ENCODE data around the gene ANXA2.

The ANXA2 gene

DNA sequence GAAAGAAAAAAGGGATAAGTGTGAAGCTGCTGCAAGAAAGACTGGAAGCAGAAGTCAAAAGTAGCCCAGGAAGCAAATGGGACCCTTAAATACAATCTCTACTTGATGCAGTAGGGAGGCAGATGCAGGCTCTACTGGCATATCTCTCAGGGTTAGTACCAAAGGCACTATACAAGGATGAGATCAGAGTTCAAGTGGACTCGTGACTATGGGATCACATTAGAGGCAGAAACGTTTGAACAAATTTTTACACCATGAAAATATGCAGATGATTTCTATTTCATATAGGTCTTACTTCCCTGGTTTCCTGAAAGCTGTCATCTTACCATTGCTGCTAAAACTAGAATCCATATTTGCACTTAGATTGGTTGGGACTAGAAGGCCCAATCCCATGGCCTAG lies 27.7 kb upstream of the ANXA2 start:
- H2BK12ac ChIP-seq (ENCODE audit: low read length in 2 of 2), result no peak overlapping the region
- H3K79me1 ChIP-seq (replicated peaks; ENCODE audit: low read length, poor library complexity, severe bottlenecking), result peaks cover 5% of the 10 kb centered on the region
- H4K8ac ChIP-seq (ENCODE audit: low read length), result no peak overlapping the region
- no peak overlapping the region for H2BK15ac ChIP-seq (ENCODE audit: low read depth, poor library complexity, severe bottlenecking)
- H2AK5ac ChIP-seq (ENCODE audit: low read length, severe bottlenecking), result no peak overlapping the region
- peaks cover 5% of the 10 kb centered on the region for H3K4me1 ChIP-seq (ENCODE audit: control insufficient read depth, insufficient read depth, low read depth, low read length)
- H3K14ac ChIP-seq (ENCODE audit: low read length in 2 of 2), result no peak overlapping the region
- H3K4me2 ChIP-seq (ENCODE audit: low read length, poor library complexity, severe bottlenecking), result no peak overlapping the region
- no peak overlapping the region for H4K91ac ChIP-seq (ENCODE audit: low read length)
- no peak overlapping the region for H3K4me3 ChIP-seq (ENCODE audit: insufficient read depth in 1 of 2, low read depth in 1 of 2, low read length in 2 of 2)
- H3K27ac ChIP-seq (ENCODE audit: low read length, poor library complexity, severe bottlenecking), result no peak overlapping the region
- H3K18ac ChIP-seq (ENCODE audit: low read depth in 1 of 2, low read length in 2 of 2), result no peak overlapping the region
- no peaks in the 10 kb centered on the region for H3K27me3 ChIP-seq (ENCODE audit: control insufficient read depth in 1 of 2, insufficient read depth in 1 of 2, low read length in 2 of 2)
- H2BK120ac ChIP-seq (ENCODE audit: low read depth, low read length), result no peak overlapping the region
- no peak overlapping the region for H2BK5ac ChIP-seq (ENCODE audit: low read depth, low read length, poor library complexity, severe bottlenecking)
- no peak overlapping the region for H2AFZ ChIP-seq (ENCODE audit: low read depth, low read length)
- H3K36me3 ChIP-seq (ENCODE audit: control insufficient read depth in 1 of 2, insufficient read depth in 2 of 2, low read depth in 1 of 2, low read length in 2 of 2), result peaks cover 3 to 24% of the 10 kb centered on the region in 2 experiments
- no peak overlapping the region for H3K9ac ChIP-seq (ENCODE audit: low read length)
- 90% methylated on average over 2 of the region's 2 CpGs for WGBS
- DNase-seq, result no peak
- no peak overlapping the region for H3K4ac ChIP-seq (ENCODE audit: low read depth in 1 of 2, low read length in 2 of 2)
- no peaks in the 10 kb centered on the region for H3K9me3 ChIP-seq (ENCODE audit: control insufficient read depth, low read length)
- H3K23ac ChIP-seq (ENCODE audit: low read length in 2 of 2), result no peak overlapping the region

DNA sequence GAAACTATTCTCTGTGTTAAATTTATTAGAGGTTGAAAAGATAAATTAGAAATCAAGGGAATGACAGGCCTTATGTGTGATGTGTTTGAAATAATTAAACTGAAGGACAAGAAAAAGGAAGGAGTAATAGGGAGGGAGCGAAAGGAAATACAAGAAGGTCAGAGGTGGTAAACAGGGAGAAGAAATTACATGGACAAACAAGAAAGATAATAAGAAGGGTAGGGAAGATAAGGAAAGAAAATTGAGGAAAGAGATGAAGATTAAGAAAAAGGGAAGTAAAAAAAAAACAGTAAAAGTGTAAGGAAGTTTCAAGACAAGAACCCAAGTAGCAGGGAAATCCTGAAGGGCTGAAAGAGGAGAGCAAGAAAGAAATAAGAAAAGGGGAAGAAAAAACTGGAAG lies 26.2 kb upstream of the ANXA2 start:
- Histone ChIP-seq H3K18ac (ENCODE audit: low read depth in 1 of 2, low read length in 2 of 2) (no peak overlapping the region), H2BK15ac (ENCODE audit: low read depth, poor library complexity, severe bottlenecking) (no peak overlapping the region), H2BK5ac (ENCODE audit: low read depth, low read length, poor library complexity, severe bottlenecking) (no peak overlapping the region), H3K27ac (ENCODE audit: low read length, poor library complexity, severe bottlenecking) (peak overlapping the region; percentile 29), H3K27me3 (ENCODE audit: control insufficient read depth in 1 of 2, insufficient read depth in 1 of 2, low read length in 2 of 2) (no peaks in the 10 kb centered on the region), H2AK5ac (ENCODE audit: low read length, severe bottlenecking) (no peak overlapping the region), H3K4me2 (ENCODE audit: low read length, poor library complexity, severe bottlenecking) (no peak overlapping the region), H3K9me3 (ENCODE audit: control insufficient read depth, low read length) (no peaks in the 10 kb centered on the region), H4K91ac (ENCODE audit: low read length) (no peak overlapping the region), H3K4me3 (ENCODE audit: insufficient read depth in 1 of 2, low read depth in 1 of 2, low read length in 2 of 2) (no peak overlapping the region), H2BK12ac (ENCODE audit: low read length in 2 of 2) (peak overlapping the region in 1 of 2 experiments; percentile 82), H3K9ac (ENCODE audit: low read length) (peak overlapping the region; percentile 82), H3K36me3 (ENCODE audit: control insufficient read depth in 1 of 2, insufficient read depth in 2 of 2, low read depth in 1 of 2, low read length in 2 of 2) (peaks cover 3 to 18% of the 10 kb centered on the region in 2 experiments), H2AFZ (ENCODE audit: low read depth, low read length) (no peak overlapping the region), H2BK120ac (ENCODE audit: low read depth, low read length) (no peak overlapping the region), H4K8ac (ENCODE audit: low read length) (no peak overlapping the region), H3K23ac (ENCODE audit: low read length in 2 of 2) (no peak overlapping the region), H3K14ac (ENCODE audit: low read length in 2 of 2) (no peak overlapping the region), H3K4ac (ENCODE audit: low read depth in 1 of 2, low read length in 2 of 2) (peak overlapping the region in 1 of 2 experiments; percentile 59), H3K79me1 (replicated peaks; ENCODE audit: low read length, poor library complexity, severe bottlenecking) (peaks cover 5% of the 10 kb centered on the region), H3K4me1 (ENCODE audit: control insufficient read depth, insufficient read depth, low read depth, low read length) (peaks cover 5% of the 10 kb centered on the region)
- 92% methylated on average over 1 of the region's 1 CpG for WGBS
- no peak for DNase-seq

DNA sequence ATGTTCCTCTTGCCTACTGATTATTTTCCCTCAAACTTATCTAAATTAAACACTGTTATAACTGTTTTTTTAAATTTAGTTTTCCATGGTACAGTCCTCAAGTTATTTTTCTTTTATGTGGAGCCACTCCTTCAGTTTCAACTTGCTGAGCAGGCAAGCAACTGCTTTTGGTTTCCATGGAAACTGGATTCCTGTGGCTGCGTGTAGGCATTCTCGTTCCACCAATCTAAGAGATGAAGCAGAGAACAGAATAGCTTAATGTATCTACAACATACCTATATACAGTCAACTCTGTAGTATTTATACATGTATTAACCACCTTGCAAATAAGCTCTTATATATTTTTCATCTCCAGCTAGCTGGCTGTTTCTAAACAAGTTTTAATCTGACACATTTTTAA lies 25.8 kb upstream of the ANXA2 start:
- H2BK5ac ChIP-seq (ENCODE audit: low read depth, low read length, poor library complexity, severe bottlenecking), result no peak overlapping the region
- peaks cover 5% of the 10 kb centered on the region for H3K79me1 ChIP-seq (replicated peaks; ENCODE audit: low read length, poor library complexity, severe bottlenecking)
- H3K9ac ChIP-seq (ENCODE audit: low read length), result peak overlapping the region; percentile 82
- 0% methylated on average over 1 of the region's 2 CpGs for WGBS
- no peaks in the 10 kb centered on the region for H3K27me3 ChIP-seq (ENCODE audit: control insufficient read depth in 1 of 2, insufficient read depth in 1 of 2, low read length in 2 of 2)
- H3K4me2 ChIP-seq (ENCODE audit: low read length, poor library complexity, severe bottlenecking), result no peak overlapping the region
- peak overlapping the region; percentile 60 for H3K27ac ChIP-seq (ENCODE audit: low read length, poor library complexity, severe bottlenecking)
- H3K23ac ChIP-seq (ENCODE audit: low read length in 2 of 2), result no peak overlapping the region
- H3K9me3 ChIP-seq (ENCODE audit: control insufficient read depth, low read length), result no peaks in the 10 kb centered on the region
- no peak overlapping the region for H2BK15ac ChIP-seq (ENCODE audit: low read depth, poor library complexity, severe bottlenecking)
- H3K14ac ChIP-seq (ENCODE audit: low read length in 2 of 2), result no peak overlapping the region
- no peak overlapping the region for H3K4me3 ChIP-seq (ENCODE audit: insufficient read depth in 1 of 2, low read depth in 1 of 2, low read length in 2 of 2)
- no peak overlapping the region for H2AK5ac ChIP-seq (ENCODE audit: low read length, severe bottlenecking)
- H3K36me3 ChIP-seq (ENCODE audit: control insufficient read depth in 1 of 2, insufficient read depth in 2 of 2, low read depth in 1 of 2, low read length in 2 of 2), result peaks cover 3 to 18% of the 10 kb centered on the region in 2 experiments
- H3K4me1 ChIP-seq (ENCODE audit: control insufficient read depth, insufficient read depth, low read depth, low read length), result peaks cover 5% of the 10 kb centered on the region
- DNase-seq, result peak; percentile 91
- no peak overlapping the region for H2BK120ac ChIP-seq (ENCODE audit: low read depth, low read length)
- no peak overlapping the region for H2BK12ac ChIP-seq (ENCODE audit: low read length in 2 of 2)
- H2AFZ ChIP-seq (ENCODE audit: low read depth, low read length), result no peak overlapping the region
- H4K8ac ChIP-seq (ENCODE audit: low read length), result no peak overlapping the region
- H3K18ac ChIP-seq (ENCODE audit: low read depth in 1 of 2, low read length in 2 of 2), result no peak overlapping the region
- no peak overlapping the region for H4K91ac ChIP-seq (ENCODE audit: low read length)
- H3K4ac ChIP-seq (ENCODE audit: low read depth in 1 of 2, low read length in 2 of 2), result no peak overlapping the region

DNA sequence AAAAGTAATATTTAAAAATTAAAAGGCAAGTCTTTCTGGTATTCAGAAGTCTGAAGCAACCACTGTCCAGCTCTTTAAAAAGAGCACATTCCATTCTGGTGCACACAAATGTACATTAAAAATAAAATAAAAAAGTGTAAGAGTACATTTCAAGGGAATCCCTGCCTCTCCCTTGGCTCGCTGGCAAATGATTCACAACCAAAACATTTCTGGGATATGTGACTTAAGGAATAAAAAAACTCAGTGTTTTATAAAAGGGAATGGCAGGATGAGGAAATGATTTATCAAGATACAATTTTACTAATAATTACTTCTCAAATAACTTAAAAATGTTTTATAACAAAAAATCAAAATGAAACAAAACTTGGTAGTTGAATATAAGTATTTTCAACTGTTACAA lies 23.8 kb upstream of the ANXA2 start:
- no CpG with 5 or more reads among the region's 1 CpG for WGBS
- Histone ChIP-seq H3K9ac (ENCODE audit: low read length) (peak overlapping the region; percentile 82), H2AFZ (ENCODE audit: low read depth, low read length) (no peak overlapping the region), H2BK120ac (ENCODE audit: low read depth, low read length) (no peak overlapping the region), H4K91ac (ENCODE audit: low read length) (no peak overlapping the region), H3K4ac (ENCODE audit: low read depth in 1 of 2, low read length in 2 of 2) (no peak overlapping the region), H3K4me3 (ENCODE audit: insufficient read depth in 1 of 2, low read depth in 1 of 2, low read length in 2 of 2) (no peak overlapping the region), H3K4me1 (ENCODE audit: control insufficient read depth, insufficient read depth, low read depth, low read length) (peaks cover 5% of the 10 kb centered on the region), H3K27ac (ENCODE audit: low read length, poor library complexity, severe bottlenecking) (no peak overlapping the region), H2AK5ac (ENCODE audit: low read length, severe bottlenecking) (no peak overlapping the region), H2BK5ac (ENCODE audit: low read depth, low read length, poor library complexity, severe bottlenecking) (no peak overlapping the region), H3K79me1 (replicated peaks; ENCODE audit: low read length, poor library complexity, severe bottlenecking) (peaks cover 2% of the 10 kb centered on the region), H3K23ac (ENCODE audit: low read length in 2 of 2) (no peak overlapping the region), H2BK15ac (ENCODE audit: low read depth, poor library complexity, severe bottlenecking) (no peak overlapping the region), H3K4me2 (ENCODE audit: low read length, poor library complexity, severe bottlenecking) (no peak overlapping the region), H3K18ac (ENCODE audit: low read depth in 1 of 2, low read length in 2 of 2) (no peak overlapping the region), H3K14ac (ENCODE audit: low read length in 2 of 2) (no peak overlapping the region), H3K9me3 (ENCODE audit: control insufficient read depth, low read length) (no peaks in the 10 kb centered on the region), H3K27me3 (ENCODE audit: control insufficient read depth in 1 of 2, insufficient read depth in 1 of 2, low read length in 2 of 2) (no peaks in the 10 kb centered on the region), H2BK12ac (ENCODE audit: low read length in 2 of 2) (no peak overlapping the region), H4K8ac (ENCODE audit: low read length) (no peak overlapping the region), H3K36me3 (ENCODE audit: control insufficient read depth in 1 of 2, insufficient read depth in 2 of 2, low read depth in 1 of 2, low read length in 2 of 2) (peaks cover 0 to 13% of the 10 kb centered on the region in 2 experiments)
- DNase-seq, result peak; percentile 63

Data from mesenchymal stem cell (in vitro differentiated cells and primary cell).